ENCODE results near the gene LSP1. TPM values are rescaled to one million over a fixed set of nuclear protein-coding genes. Genes with fewer than 3 reads are reported as not detected.
A peak's percentile ranks its signal among the peaks of the same experiment; 100 is the strongest.

LSP1 gene
- total RNA-seq, 2 experiments from 2014 or later: 232 to 303 TPM

- Histone ChIP-seq H4K20me1 (ENCODE audit: insufficient read depth, low read length) (peaks cover 10% of the 10 kb centered on the region), H3K79me2 (ENCODE audit: insufficient read depth, low read depth, low read length) (peaks cover 29% of the 10 kb centered on the region)
- POLR2A ChIA-PET: interaction anchor here (0.6 kb wide), 1 partner anchor 22 kb away, joined by 3 read pairs; no protein-coding TSS in a partner anchor
These were observed 1.5 kb downstream of the LSP1 start for GRCh38 chr11:1854132-1854948.

DNA sequence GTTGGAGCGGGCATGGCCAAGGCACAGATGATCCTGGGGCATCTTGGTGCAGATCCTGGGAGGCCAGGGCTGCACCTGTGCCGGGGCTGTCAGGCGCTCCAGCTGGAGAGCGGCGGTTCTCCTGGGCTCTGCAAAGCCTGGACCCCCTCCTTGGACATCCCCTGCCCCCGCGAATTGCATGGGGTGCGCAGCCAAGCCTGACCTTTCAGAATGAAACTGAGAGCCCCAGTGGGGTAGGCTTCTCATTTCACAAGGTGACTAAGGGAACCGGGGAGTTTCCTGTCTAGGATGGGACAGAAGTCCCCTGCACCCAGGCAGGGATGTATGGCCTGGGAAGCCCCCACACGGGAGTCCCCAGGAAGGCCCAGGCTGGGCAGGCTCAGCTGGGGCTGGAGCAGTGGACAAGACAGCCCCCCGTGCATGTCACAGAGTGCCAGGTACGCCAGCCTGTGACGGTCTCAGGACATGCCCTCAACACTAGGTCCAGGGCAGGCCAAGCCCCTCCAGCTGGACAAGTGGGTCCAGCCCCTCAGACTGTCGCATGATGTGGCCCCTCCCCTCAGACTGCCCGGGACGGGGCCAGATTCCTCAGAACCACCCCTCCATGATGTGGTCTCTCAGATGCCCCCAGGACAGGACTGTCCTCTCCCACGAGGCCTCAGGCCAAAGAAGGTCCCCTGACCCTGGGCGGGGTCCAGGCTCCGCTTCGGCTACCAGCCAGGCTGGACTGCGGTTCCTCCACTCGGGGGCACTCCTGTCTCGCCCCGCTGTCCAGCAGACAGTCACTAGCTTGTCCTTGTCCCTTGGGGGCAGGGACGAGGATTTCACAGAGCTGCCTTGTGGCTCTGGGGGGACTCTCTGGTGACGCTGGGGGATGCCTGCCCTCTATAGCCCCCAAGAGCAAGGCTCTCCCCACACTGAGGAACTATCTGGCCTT, 2.3 kb downstream of the LSP1 start:
- Histone ChIP-seq H3K4me2 (ENCODE audit: low read length) (peak overlapping the region; percentile 85), H3K9me2 (ENCODE audit: insufficient read depth, low read length) (no peaks in the 10 kb centered on the region), H3K4me3 (ENCODE audit: low read depth, low read length, poor library complexity, severe bottlenecking) (peak overlapping the region; percentile 93), H3K36me3 (ENCODE audit: insufficient read depth, low read length) (peaks cover 4% of the 10 kb centered on the region; the same call in 1 of the 2 replicates), H3K4me1 (ENCODE audit: insufficient read depth, low read length, poor library complexity, severe bottlenecking) (peaks cover 45% of the 10 kb centered on the region), H3K79me2 (ENCODE audit: insufficient read depth, low read depth, low read length) (peaks cover 29% of the 10 kb centered on the region), H3K27ac (ENCODE audit: low read depth, low read length, poor library complexity, severe bottlenecking) (peak overlapping the region; percentile 96), H3K9me3 (ENCODE audit: low read length) (no peaks in the 10 kb centered on the region), H2AFZ (ENCODE audit: low read length) (no peak overlapping the region), H4K20me1 (ENCODE audit: insufficient read depth, low read length) (peaks cover 10% of the 10 kb centered on the region)
- intact Hi-C loops (cut with micrococcal nuclease; ENCODE audit: unreplicated experiment): loop anchor here (2.0 to 5.0 kb wide), 3 partner anchors 28 to 532 kb away; no protein-coding TSS in a partner anchor
- TF ChIP-seq, protein P1, sequence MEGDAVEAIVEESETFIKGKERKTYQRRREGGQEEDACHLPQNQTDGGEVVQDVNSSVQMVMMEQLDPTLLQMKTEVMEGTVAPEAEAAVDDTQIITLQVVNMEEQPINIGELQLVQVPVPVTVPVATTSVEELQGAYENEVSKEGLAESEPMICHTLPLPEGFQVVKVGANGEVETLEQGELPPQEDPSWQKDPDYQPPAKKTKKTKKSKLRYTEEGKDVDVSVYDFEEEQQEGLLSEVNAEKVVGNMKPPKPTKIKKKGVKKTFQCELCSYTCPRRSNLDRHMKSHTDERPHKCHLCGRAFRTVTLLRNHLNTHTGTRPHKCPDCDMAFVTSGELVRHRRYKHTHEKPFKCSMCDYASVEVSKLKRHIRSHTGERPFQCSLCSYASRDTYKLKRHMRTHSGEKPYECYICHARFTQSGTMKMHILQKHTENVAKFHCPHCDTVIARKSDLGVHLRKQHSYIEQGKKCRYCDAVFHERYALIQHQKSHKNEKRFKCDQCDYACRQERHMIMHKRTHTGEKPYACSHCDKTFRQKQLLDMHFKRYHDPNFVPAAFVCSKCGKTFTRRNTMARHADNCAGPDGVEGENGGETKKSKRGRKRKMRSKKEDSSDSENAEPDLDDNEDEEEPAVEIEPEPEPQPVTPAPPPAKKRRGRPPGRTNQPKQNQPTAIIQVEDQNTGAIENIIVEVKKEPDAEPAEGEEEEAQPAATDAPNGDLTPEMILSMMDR (conservative IDR thresholded peaks at IDR 0.05; ENCODE audit: low read length): no peak
- no peak for TF ChIP-seq EZH2phosphoT487 (IDR thresholded peaks at IDR 0.05; ENCODE audit: borderline replicate concordance, low read depth, low read length)
- BruUV-seq (replicated peaks): no TSS peak
- DNase-seq (ENCODE audit: low spot score): peak; percentile 34
- ChIA-PET CTCF (ENCODE audit: unreplicated experiment) (no interaction called here), POLR2A (interaction anchor here (0.6 kb wide), 1 partner anchor 22 kb away, joined by 3 read pairs; no protein-coding TSS in a partner anchor)

More at GRCh38 chr11:1854132-1854948, 1.5 kb downstream of the LSP1 start:
- Histone ChIP-seq H3K27ac (ENCODE audit: low read depth, low read length, poor library complexity, severe bottlenecking) (peak overlapping the region; percentile 96), H3K4me1 (ENCODE audit: insufficient read depth, low read length, poor library complexity, severe bottlenecking) (peaks cover 53% of the 10 kb centered on the region), H3K4me2 (ENCODE audit: low read length) (peak overlapping the region; percentile 85), H3K9me3 (ENCODE audit: low read length) (no peaks in the 10 kb centered on the region), H3K9me2 (ENCODE audit: insufficient read depth, low read length) (no peaks in the 10 kb centered on the region), H2AFZ (ENCODE audit: low read length) (no peak overlapping the region), H3K36me3 (ENCODE audit: insufficient read depth, low read length) (no peaks in the 10 kb centered on the region; the same call in 1 of the 2 replicates), H3K4me3 (ENCODE audit: low read depth, low read length, poor library complexity, severe bottlenecking) (peak overlapping the region; percentile 93)
- peak; percentile 78 for DNase-seq (ENCODE audit: low spot score)
- CTCF ChIA-PET (ENCODE audit: unreplicated experiment): interaction anchor here (1.1 kb wide), 1 partner anchor 14 kb away, joined by 10 read pairs; no protein-coding TSS in a partner anchor
- TF ChIP-seq EZH2phosphoT487 (IDR thresholded peaks at IDR 0.05; ENCODE audit: borderline replicate concordance, low read depth, low read length): no peak
- TF ChIP-seq, protein P1 (conservative IDR thresholded peaks at IDR 0.05; ENCODE audit: low read length): no peak
- no TSS peak for BruUV-seq (replicated peaks)
- intact Hi-C loops (cut with micrococcal nuclease; ENCODE audit: unreplicated experiment): loop anchor here (2.0 to 5.0 kb wide), 3 partner anchors 28 to 533 kb away; no protein-coding TSS in a partner anchor
